ENCODE measurements around the gene CDH6. TPM values are rescaled to one million over a fixed set of nuclear protein-coding genes. Genes with fewer than 3 reads are reported as not detected.

CDH6 gene
- total RNA-seq (1 to 10 TPM in 2 of 7 donors, under 1 TPM in 5; 0.30 to 2.7 (median 0.73) TPM), polyA plus RNA-seq (under 1 TPM; 0.11 to 0.58 (median 0.18) TPM)
- long read RNA-seq, donor 1, full-length matches to known transcripts = 1 of 1 reads
- long read RNA-seq, donor 1, partial matches to known transcripts = 0 of 1 reads
- long read RNA-seq, donor 1, other reads (novel, unspliced or antisense) = 0 of 1 reads
- long read RNA-seq, donor 2 = 0 reads

DNA sequence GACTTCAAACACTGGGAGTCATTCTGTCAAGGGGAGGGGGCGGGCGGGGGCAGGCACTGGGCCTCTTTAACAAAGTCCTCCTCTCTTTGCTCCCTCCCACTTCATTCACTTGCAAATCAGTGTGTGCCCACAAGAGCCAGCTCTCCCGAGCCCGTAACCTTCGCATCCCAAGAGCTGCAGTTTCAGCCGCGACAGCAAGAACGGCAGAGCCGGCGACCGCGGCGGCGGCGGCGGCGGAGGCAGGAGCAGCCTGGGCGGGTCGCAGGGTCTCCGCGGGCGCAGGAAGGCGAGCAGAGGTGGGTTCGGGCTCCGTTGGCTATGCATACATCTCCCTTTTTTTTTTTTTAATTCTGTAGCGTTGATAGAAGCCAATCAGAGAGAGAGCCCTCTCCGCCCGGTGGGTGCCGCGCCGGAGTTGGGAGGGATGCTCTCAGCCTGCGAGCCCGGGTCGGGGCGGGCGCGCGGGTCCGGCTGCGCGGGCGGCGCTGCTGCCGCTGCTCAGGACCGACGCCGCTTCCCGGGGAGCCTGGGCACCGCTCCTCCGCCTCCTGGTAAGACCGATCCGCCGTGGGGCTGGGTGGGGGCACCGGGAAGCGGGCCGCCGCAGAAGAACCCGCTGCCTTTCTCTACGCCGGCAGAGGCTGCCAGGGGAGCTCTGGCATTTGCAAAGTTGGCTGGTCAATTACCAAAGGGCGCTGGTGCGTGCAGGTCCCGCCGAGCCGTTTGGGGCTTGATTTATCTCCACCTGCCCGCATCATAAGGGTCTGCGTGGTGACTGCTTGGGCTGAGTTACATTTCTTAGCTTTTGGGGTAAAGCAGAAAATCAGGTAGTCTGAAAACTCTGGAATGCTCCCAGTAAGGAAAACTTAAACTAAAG, at the start of gene CDH6:
CDH6 (plus strand) TSS at position 96 of the 877 bp plus-strand sequence. CDS start 73,788 bp downstream, outside the sequence.
- peaks cover 0 to 64% (median 36%) of the 10 kb centered on the region in 7 donors for H3K27me3 ChIP-seq (replicated peaks in 1 of 7)
- no peaks in the 10 kb centered on the region for H3K36me3 ChIP-seq
- TF ChIP-seq POLR2AphosphoS5 (IDR thresholded peaks at IDR 0.05) = no peak
- no peak for TF ChIP-seq POLR2A (IDR thresholded peaks at IDR 0.05)
- TF ChIP-seq, protein P1, sequence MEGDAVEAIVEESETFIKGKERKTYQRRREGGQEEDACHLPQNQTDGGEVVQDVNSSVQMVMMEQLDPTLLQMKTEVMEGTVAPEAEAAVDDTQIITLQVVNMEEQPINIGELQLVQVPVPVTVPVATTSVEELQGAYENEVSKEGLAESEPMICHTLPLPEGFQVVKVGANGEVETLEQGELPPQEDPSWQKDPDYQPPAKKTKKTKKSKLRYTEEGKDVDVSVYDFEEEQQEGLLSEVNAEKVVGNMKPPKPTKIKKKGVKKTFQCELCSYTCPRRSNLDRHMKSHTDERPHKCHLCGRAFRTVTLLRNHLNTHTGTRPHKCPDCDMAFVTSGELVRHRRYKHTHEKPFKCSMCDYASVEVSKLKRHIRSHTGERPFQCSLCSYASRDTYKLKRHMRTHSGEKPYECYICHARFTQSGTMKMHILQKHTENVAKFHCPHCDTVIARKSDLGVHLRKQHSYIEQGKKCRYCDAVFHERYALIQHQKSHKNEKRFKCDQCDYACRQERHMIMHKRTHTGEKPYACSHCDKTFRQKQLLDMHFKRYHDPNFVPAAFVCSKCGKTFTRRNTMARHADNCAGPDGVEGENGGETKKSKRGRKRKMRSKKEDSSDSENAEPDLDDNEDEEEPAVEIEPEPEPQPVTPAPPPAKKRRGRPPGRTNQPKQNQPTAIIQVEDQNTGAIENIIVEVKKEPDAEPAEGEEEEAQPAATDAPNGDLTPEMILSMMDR (IDR thresholded peaks at IDR 0.05 in 8 of 11, conservative IDR thresholded peaks at IDR 0.05 in 3 of 11) = no peak
- DNase-seq = peak; percentile 65
- intact Hi-C loops (cut with DNase I; ENCODE audit: low total_unique reads) = no loop called here
- 1 to 5% (median 2%) methylated on average over 35 to 67 of the region's 67 CpGs for WGBS, 5 donors
- H3K27ac ChIP-seq = no peak within 1 kb of the TSS
- no peaks in the 10 kb centered on the region for H3K9me3 ChIP-seq
- peak within 1 kb of the TSS; percentile 18 to 54 (median 26) for H3K4me3 ChIP-seq
- H3K4me1 ChIP-seq = peaks cover 0 to 20% (median 7%) of the 10 kb centered on the region in 6 donors

DNA sequence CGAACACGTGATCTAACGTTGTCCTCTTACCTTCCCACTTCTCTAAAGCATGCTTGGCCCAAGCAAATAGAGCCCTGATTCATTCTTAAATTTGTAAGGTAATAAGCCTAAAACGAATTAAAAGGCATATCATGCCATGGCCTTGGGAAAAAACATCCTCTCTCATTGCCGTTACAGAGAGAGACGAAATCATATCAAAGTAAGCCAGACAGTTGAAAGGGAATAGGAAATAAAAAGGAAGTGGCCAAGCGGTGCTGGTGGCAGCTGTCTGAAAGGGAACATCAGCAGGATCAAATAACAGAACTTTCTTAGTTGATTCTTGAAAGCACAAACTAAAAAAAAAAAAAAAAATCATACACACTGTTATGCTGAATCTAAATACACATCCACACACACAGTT, 49.1 kb upstream of the CDH6 start:
- Histone ChIP-seq H3K27me3 (replicated peaks in 1 of 7) (no peaks in the 10 kb centered on the region), H3K4me3 (no peak overlapping the region), H3K27ac (no peak overlapping the region), H3K36me3 (no peaks in the 10 kb centered on the region), H3K4me1 (no peaks in the 10 kb centered on the region), H3K9me3 (no peaks in the 10 kb centered on the region)
- intact Hi-C loops (cut with DNase I; ENCODE audit: low total_unique reads) = no loop called here
- 43 to 60% (median 50%) methylated on average over 7 of the region's 7 CpGs for WGBS, 5 donors
- no peak for TF ChIP-seq POLR2AphosphoS5 (IDR thresholded peaks at IDR 0.05)
- no peak for TF ChIP-seq POLR2A (IDR thresholded peaks at IDR 0.05)
- TF ChIP-seq, protein P1 (IDR thresholded peaks at IDR 0.05 in 8 of 11, conservative IDR thresholded peaks at IDR 0.05 in 3 of 11) = no peak
- no peak for DNase-seq

DNA sequence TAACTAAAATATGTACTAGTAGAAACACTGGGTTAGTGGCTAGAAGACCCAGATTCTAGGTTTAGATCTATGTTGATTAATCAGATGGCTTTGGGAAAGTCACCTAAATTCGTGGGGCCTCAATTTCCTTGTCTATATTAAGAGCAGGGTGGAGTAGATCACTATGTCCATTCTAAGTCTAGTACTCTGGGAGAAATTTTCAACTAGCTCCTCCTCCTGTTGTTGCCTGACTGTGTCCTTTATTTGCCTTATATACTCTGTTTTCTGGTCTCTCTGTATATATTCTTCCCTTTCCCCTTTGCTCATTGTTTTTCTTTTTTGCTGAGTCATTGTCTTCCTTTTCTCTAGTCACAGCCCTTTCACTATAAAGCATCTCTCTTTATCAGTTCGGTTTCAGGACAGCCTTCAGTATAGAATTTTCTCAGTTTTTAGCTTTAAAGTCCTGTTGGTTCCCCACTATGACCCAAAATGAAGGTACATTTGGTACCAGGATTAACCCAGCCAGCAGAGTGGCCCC, 44.5 kb upstream of the CDH6 start:
- Histone ChIP-seq H3K27ac (no peak overlapping the region), H3K4me1 (no peaks in the 10 kb centered on the region), H3K9me3 (no peaks in the 10 kb centered on the region), H3K36me3 (no peaks in the 10 kb centered on the region), H3K27me3 (replicated peaks in 1 of 7) (no peaks in the 10 kb centered on the region), H3K4me3 (no peak overlapping the region)
- TF ChIP-seq POLR2A (IDR thresholded peaks at IDR 0.05) (no peak), POLR2AphosphoS5 (IDR thresholded peaks at IDR 0.05) (no peak)
- TF ChIP-seq, protein P1 (IDR thresholded peaks at IDR 0.05 in 8 of 11, conservative IDR thresholded peaks at IDR 0.05 in 3 of 11) = no peak
- intact Hi-C loops (cut with DNase I; ENCODE audit: low total_unique reads) = no loop called here
- 41 to 55% (median 49%) methylated on average over 2 of the region's 2 CpGs for WGBS, 5 donors
- no peak for DNase-seq

DNA sequence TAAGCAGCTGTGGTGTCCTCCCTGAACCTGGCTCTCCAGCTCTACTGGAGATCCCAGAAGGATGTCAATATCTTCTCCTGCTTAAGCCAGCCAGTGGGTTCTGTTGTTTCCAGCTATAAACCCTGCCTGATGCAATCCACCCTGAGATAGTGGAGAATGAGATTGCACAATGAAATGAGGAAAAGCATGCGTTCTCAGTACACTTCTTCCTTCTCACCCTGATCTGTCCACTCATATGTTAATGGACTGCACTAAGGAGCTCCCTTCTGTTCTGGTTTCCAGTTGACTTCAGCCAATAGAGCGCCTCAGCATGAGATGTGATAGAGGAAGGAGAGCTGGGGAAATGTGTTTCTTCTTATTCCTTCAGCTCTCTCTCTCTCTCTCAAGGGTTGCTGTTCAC, 40.0 kb upstream of the CDH6 start:
- no peak for DNase-seq
- no peak overlapping the region for H3K27ac ChIP-seq
- H3K36me3 ChIP-seq = no peaks in the 10 kb centered on the region
- WGBS, 5 donors = 61 to 77% (median 70%) methylated on average over 2 of the region's 2 CpGs
- H3K27me3 ChIP-seq (replicated peaks in 1 of 7) = no peaks in the 10 kb centered on the region
- intact Hi-C loops (cut with DNase I; ENCODE audit: low total_unique reads) = no loop called here
- H3K4me3 ChIP-seq = no peak overlapping the region
- TF ChIP-seq POLR2A (IDR thresholded peaks at IDR 0.05) (no peak), POLR2AphosphoS5 (IDR thresholded peaks at IDR 0.05) (no peak)
- TF ChIP-seq, protein P1 (IDR thresholded peaks at IDR 0.05 in 8 of 11, conservative IDR thresholded peaks at IDR 0.05 in 3 of 11) = no peak
- H3K4me1 ChIP-seq = no peaks in the 10 kb centered on the region
- H3K9me3 ChIP-seq = no peaks in the 10 kb centered on the region

Data from spleen (tissue), 13 donors.